ENCODE data around the gene WFIKKN1. TPM values are rescaled to one million over a fixed set of nuclear protein-coding genes. Genes with fewer than 3 reads are reported as not detected.
A peak's percentile ranks its signal among the peaks of the same experiment; 100 is the strongest.

WFIKKN1 gene
- total RNA-seq, 2 donors from 2014 or later: 0.10 to 0.18 TPM

DNA sequence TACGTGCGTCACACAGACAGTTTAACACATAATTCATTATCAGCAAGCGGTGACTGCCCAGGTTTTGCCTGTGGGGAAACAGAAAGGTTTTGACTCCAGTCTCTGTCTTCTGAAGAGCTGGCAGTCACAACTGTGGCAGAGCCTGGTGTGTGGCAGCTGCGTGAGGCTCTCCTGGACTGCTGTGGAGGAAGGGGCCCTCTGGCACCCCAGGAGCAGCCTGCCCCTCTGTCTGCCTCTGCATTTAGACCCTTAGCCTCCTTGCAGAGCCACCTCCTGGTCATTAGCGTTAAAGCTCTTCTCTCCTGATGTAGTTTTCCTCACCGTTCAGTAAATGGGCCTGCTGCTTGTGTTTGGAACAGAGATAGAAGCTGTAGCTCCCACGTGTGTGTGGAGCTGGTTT, 30.0 kb upstream of the WFIKKN1 start:
- Mint-ChIP-seq H3K36me3 (ENCODE audit: low read depth) (peaks cover 2% of the 10 kb centered on the region), H3K4me1 (peaks cover 8% of the 10 kb centered on the region), H3K4me3 (no peak overlapping the region), H3K27ac (no peak overlapping the region), H3K27me3 (no peaks in the 10 kb centered on the region)
- ATAC-seq (no peak), DNase-seq (no peak)
- H3K9me3 ChIP-seq (ENCODE audit: control insufficient read depth, low read length, poor library complexity, severe bottlenecking): no peaks in the 10 kb centered on the region

DNA sequence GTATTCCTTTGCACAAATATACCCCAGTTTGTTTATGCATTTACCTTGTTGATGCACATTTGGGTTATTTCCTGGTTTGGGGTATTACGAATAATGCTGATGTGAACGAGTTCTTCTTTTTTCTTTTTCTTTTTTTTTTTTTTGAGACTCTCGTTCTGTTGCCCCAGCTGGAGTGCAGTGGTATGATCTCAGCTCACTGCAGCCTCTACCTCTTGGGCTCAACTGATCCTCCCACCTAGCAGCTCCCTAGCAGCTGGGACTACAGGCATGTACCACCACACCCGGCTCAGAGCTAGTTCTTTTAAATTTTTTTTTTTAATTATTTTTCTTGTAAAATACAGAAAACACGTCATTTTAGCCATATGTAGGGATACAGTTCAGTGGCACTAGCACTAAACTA, 26.9 kb upstream of the WFIKKN1 start:
- no peaks in the 10 kb centered on the region for H3K9me3 ChIP-seq (ENCODE audit: control insufficient read depth, low read length, poor library complexity, severe bottlenecking)
- ATAC-seq: no peak
- H3K4me3 Mint-ChIP-seq: no peak overlapping the region
- H3K27ac Mint-ChIP-seq: no peak overlapping the region
- peaks cover 4% of the 10 kb centered on the region for H3K4me1 Mint-ChIP-seq
- peaks cover 2% of the 10 kb centered on the region for H3K36me3 Mint-ChIP-seq (ENCODE audit: low read depth)
- DNase-seq: no peak
- no peaks in the 10 kb centered on the region for H3K27me3 Mint-ChIP-seq

DNA sequence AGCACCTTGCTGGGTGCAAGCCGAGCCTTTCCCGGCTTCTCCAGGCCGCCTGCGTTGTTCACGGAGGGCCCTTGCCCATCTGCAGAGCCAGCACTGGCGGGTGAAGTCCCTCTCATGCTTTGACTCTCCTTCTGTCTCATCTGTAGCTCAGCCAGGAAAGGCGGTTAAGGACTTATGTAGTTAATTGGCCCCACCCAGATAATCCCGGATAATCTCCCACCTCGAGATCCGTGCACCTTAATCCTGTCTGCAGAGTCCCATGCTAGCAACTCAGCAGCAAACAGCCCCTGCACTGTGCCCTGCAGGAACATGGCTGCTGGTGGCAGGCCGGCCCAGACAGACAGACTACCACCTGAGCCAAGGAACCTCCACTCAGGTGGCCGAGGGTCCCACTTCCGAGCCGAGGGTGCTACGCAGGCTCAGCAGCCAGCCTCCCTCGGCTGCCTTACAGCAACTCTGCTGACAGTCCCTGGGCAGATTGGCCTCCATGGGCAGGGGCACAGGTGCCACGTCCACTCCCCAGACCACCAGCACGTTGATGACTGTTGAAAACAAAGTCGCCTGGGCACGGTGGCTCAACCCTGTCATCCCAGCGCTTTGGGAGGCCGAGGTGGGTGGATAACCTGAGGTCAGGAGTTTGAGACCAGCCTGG, 24.0 kb upstream of the WFIKKN1 start:
- Mint-ChIP-seq H3K27ac (no peak overlapping the region), H3K4me3 (no peak overlapping the region), H3K27me3 (no peaks in the 10 kb centered on the region), H3K4me1 (peaks cover 12% of the 10 kb centered on the region), H3K36me3 (ENCODE audit: low read depth) (peaks cover 2% of the 10 kb centered on the region)
- H3K9me3 ChIP-seq (ENCODE audit: control insufficient read depth, low read length, poor library complexity, severe bottlenecking): no peaks in the 10 kb centered on the region
- no peak for ATAC-seq
- no peak for DNase-seq

DNA sequence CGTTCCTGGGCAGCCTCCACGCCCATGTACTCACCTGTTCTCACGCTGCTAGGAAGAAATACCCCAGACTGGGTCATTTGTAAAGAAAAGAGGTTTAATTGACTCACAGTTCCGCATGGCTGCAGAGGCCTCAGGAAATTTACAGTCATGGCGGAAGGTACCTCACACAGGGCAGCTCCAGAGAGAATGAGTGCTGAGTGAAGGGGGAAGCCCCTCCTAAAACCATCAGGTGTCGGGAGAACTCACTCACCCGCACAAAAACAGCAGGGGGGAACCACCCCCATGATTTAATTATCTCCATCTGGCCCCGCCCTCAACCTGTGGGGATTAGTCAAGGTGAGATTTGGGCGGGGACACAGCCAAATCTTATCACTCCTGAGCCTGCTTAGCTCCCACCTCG, 22.8 kb upstream of the WFIKKN1 start:
- DNase-seq (no peak), ATAC-seq (no peak)
- H3K27ac Mint-ChIP-seq: no peak overlapping the region
- H3K36me3 Mint-ChIP-seq (ENCODE audit: low read depth): peaks cover 2% of the 10 kb centered on the region
- no peaks in the 10 kb centered on the region for H3K27me3 Mint-ChIP-seq
- no peak overlapping the region for H3K4me3 Mint-ChIP-seq
- H3K9me3 ChIP-seq (ENCODE audit: control insufficient read depth, low read length, poor library complexity, severe bottlenecking): no peaks in the 10 kb centered on the region
- peaks cover 12% of the 10 kb centered on the region for H3K4me1 Mint-ChIP-seq

DNA sequence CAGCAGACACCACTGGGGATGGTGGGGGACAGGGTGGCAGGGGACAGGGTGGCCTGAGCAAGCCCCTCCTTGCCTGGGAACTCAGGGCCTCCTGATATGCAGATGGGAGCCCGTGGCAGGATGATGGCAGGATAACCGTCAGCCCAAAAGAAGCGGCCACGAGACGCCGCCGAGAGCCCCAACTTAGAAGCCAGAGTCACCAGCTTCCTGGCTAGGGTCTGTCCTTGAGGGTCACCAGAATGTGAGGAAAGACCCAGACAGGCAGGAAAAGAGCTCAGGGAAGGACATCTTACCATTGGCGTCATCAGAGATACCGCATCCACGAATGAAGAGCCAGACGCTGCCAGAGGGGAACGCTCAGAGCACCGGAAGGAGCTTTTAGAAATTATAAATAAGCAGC, 21.5 kb upstream of the WFIKKN1 start:
- peak overlapping the region; percentile 66 for H3K27ac Mint-ChIP-seq
- peaks cover 9% of the 10 kb centered on the region for H3K4me1 Mint-ChIP-seq
- H3K4me3 Mint-ChIP-seq: no peak overlapping the region
- ATAC-seq (no peak), DNase-seq (no peak)
- H3K36me3 Mint-ChIP-seq (ENCODE audit: low read depth): no peaks in the 10 kb centered on the region
- no peaks in the 10 kb centered on the region for H3K27me3 Mint-ChIP-seq
- no peaks in the 10 kb centered on the region for H3K9me3 ChIP-seq (ENCODE audit: control insufficient read depth, low read length, poor library complexity, severe bottlenecking)

DNA sequence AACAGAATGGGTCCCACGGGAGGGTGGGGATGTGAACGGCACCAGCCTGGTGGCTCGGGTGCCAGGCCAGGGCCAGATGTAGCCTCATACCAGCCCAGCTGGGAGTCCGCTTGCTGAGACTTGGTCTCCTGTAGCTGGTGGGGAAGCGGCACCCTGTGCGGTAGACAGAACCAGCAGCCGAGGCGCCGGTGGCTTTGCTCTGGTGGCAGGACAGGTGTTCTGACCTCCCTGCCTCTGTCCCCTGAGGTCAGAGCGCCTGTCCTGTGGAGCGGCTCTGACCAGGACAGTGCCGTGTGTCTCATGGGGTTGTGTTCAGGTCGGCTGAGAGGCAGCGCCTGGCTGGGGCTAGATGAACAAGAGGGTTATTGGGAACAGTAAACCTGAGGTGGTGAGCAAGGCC, 20.8 kb upstream of the WFIKKN1 start:
- Mint-ChIP-seq H3K27ac (no peak overlapping the region), H3K36me3 (ENCODE audit: low read depth) (peaks cover 5% of the 10 kb centered on the region), H3K4me1 (peaks cover 13% of the 10 kb centered on the region), H3K27me3 (no peaks in the 10 kb centered on the region), H3K4me3 (no peak overlapping the region)
- no peak for ATAC-seq
- H3K9me3 ChIP-seq (ENCODE audit: control insufficient read depth, low read length, poor library complexity, severe bottlenecking): no peaks in the 10 kb centered on the region
- DNase-seq: no peak

DNA sequence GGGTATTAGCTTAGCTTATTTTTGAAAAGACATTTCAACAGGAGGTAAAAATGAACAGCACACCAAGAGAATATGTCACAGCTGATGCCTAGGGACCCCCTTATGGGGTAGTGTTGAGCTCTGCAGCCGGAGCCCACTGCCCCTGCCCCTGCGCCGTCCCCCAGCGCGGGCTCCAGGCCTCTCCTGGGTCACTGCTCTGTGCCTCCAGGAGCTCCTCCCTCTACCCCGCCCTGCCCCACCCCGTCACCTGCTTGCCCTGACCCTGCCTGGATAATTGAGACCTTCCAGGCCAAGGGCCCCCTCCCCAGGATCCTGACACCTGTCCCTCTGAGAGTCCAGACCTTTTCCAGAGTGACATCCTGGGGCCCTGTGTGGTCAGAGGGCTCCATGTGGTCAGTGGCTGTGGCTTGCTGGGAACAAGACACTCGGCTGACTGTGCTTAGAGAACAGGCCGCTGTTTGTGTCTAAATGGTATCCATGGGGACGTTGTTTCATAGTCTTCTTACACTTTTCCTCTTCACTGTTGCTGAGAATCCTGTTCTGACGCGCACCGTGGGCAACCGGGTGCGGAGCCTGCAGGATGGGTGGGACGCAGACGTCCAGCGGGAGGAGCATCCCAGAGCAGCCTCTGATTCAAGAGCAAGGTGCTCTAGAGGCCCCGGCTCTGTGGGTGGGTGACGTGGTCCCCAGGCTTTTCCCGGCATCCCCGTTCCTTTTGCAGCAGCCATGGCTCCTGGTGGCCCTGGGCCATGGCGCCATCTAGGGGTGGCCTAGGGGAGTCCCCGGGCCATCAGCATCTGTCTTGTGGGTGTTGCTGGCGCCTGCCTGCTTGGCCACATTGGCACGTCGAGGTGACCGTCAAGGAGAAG, 20.0 kb upstream of the WFIKKN1 start:
- Mint-ChIP-seq H3K36me3 (ENCODE audit: low read depth) (peaks cover 5% of the 10 kb centered on the region), H3K27ac (peak overlapping the region; percentile 67), H3K4me1 (peaks cover 13% of the 10 kb centered on the region), H3K27me3 (no peaks in the 10 kb centered on the region), H3K4me3 (no peak overlapping the region)
- DNase-seq (peak; percentile 39 to 52 (median 45)), ATAC-seq (peak; percentile 82)
- no peaks in the 10 kb centered on the region for H3K9me3 ChIP-seq (ENCODE audit: control insufficient read depth, low read length, poor library complexity, severe bottlenecking)

DNA sequence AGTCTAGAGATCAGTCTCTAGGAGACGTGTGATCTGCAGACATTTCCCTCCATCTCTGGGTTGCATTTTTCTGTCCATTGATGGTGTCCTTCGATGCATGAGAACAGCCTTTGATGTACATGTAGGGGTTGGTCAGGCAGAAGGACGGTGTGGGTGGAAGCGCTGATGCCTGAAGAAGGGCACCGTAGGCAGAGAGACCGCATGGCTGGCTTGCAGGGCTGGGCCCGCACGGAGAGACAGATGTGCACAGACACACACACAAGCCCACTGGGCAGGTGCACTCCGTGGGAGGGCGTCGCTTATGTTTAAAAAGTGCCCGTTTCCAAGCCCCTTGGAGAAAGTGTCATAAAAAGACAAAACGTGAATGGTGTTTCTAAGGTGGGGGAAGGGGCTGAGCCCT, 15.7 kb upstream of the WFIKKN1 start:
- Mint-ChIP-seq H3K27ac (no peak overlapping the region), H3K4me1 (peaks cover 10% of the 10 kb centered on the region), H3K36me3 (ENCODE audit: low read depth) (peaks cover 5% of the 10 kb centered on the region), H3K4me3 (no peak overlapping the region), H3K27me3 (no peaks in the 10 kb centered on the region)
- ATAC-seq (no peak), DNase-seq (no peak)
- H3K9me3 ChIP-seq (ENCODE audit: control insufficient read depth, low read length, poor library complexity, severe bottlenecking): no peaks in the 10 kb centered on the region

DNA sequence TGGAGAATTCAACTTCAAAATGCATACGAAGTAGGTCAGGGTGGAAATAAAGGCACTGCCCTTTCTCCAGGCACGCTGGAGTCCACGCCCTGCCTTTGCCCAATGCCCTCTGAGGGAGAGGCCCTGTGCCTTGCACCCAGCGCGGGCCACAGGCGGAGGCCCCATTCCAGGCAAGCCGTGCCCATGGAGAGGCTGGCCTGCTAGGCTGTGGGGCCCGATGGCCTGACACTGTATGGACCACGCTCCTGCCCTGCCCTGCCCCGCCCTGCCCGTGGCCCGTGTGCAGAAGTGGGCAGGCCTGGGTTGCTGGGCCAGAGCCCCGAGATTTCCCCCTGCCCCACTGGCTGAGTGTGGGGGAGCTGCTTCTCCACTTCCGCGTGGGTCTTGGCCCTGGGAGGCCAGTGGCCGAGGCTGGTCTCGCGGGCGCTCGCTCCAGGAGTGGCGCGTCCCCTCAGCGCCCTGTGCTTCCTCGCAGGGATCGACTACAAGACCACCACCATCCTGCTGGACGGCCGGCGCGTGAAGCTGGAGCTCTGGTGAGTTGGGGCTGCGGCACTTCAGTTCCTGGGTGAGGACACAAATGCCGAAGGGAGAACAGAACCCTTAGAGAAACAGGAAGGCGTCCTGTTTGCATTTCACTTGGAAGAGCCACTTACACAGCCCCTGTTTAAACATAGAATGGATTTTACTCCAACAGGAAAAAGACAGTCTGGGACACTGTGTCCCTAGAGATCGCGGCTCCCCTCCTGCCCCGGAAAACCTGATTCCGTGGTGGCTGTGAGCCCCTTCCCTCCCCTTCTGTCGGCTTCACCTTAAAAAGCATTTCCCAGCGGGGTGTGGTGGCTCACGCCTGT, 13.8 kb upstream of the WFIKKN1 start:
- Mint-ChIP-seq H3K36me3 (ENCODE audit: low read depth) (peaks cover 5% of the 10 kb centered on the region), H3K27ac (no peak overlapping the region), H3K4me1 (peaks cover 6% of the 10 kb centered on the region), H3K27me3 (no peaks in the 10 kb centered on the region), H3K4me3 (no peak overlapping the region)
- ATAC-seq (no peak), DNase-seq (no peak)
- no peaks in the 10 kb centered on the region for H3K9me3 ChIP-seq (ENCODE audit: control insufficient read depth, low read length, poor library complexity, severe bottlenecking)

DNA sequence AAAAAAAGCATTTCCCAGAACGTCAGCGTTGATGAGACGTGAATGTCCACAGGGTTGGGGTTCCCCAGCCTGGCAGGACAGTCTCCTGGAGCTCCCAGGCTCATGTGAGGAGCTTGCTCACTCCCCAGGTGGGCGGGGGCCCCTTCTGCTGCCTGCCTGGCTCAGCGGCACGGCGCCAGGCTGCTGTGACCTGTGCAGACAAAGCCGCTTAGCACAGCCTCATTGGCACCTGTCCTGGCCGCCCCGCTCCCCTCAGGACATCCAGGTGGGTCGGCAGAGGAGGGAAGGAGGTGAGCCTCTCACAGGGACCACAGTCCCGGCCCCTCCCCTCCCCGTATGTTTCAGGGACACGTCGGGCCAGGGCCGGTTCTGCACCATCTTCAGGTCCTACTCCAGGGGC, 12.9 kb upstream of the WFIKKN1 start:
- H3K36me3 Mint-ChIP-seq (ENCODE audit: low read depth): peaks cover 5% of the 10 kb centered on the region
- DNase-seq (no peak), ATAC-seq (no peak)
- no peaks in the 10 kb centered on the region for H3K9me3 ChIP-seq (ENCODE audit: control insufficient read depth, low read length, poor library complexity, severe bottlenecking)
- peaks cover 6% of the 10 kb centered on the region for H3K4me1 Mint-ChIP-seq
- H3K27ac Mint-ChIP-seq: no peak overlapping the region
- H3K4me3 Mint-ChIP-seq: no peak overlapping the region
- no peaks in the 10 kb centered on the region for H3K27me3 Mint-ChIP-seq

DNA sequence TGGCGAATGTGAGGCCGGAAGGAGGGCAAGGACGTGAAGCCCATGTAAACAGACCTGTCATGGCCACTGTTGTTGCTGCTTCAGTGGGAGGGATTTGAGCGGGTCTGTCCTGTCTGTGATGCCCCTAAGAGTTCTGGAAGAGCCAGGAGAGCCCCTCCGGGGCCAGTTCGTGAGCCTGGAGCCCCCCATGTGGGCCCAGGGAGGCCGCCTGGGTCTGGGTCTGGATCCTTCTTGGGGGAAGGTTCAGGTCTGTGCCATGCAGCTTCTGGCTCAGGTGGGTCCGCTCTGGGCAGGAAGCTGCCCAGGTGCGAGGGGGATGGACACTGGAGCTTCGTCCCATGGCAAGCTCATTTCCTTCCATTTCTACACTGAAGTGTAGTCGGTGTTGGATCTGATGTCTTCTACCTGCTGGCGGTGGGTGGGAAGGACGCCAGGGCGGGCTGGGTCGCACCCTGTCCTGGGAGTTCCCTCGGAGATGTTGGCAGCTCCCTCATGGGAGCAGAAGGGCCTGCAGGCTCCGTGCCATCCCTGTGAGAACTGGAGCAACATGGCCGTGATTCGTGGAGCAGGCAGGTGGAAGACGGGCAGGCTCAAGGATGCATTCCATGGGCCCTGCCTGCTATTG, 11.2 kb upstream of the WFIKKN1 start:
- peaks cover 3% of the 10 kb centered on the region for H3K36me3 Mint-ChIP-seq (ENCODE audit: low read depth)
- no peaks in the 10 kb centered on the region for H3K9me3 ChIP-seq (ENCODE audit: control insufficient read depth, low read length, poor library complexity, severe bottlenecking)
- DNase-seq (no peak), ATAC-seq (no peak)
- no peaks in the 10 kb centered on the region for H3K27me3 Mint-ChIP-seq
- peaks cover 5% of the 10 kb centered on the region for H3K4me1 Mint-ChIP-seq
- no peak overlapping the region for H3K27ac Mint-ChIP-seq
- H3K4me3 Mint-ChIP-seq: no peak overlapping the region

DNA sequence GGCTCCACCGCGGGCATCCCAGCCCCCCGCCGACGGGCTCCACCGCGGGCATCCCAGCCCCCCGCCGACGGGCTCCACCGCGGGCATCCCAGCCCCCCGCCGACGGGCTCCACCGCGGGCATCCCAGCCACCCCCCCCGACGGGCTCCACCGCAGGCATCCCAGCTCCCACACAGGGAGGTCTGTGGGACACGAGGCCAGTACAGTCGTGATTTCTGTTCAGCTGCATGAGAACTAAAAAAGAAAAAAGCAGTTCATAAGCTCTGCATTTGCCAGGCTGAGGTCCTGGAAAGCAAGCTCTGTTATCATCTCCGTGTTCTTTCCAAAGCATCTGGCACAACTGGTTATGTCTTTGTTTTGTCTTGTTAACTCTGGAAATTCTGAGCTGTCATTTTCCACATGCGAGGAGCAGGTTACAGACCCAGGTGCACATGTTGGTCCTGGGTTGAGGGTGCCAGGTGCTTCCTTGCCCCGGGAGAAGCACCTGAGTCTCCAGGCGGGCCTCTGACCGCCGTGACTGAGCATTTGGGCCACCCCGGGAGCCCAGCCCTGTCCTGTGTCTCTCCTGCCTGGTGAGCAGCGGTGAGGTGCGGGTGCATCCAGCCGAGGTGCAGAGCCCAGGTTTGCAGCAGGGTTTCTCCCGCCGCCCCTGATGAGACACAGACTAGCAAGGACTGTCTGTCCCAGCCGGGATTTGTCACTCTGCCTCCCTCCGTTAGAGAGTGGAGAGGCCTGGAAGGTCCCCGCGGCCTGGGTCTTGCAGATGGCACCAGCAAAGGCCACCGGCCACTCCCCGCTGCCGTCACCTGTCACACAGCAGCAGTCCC, 9.9 kb upstream of the WFIKKN1 start:
- Mint-ChIP-seq H3K4me3 (no peak overlapping the region), H3K4me1 (peaks cover 2% of the 10 kb centered on the region)
- no peaks in the 10 kb centered on the region for H3K9me3 ChIP-seq (ENCODE audit: control insufficient read depth, low read length, poor library complexity, severe bottlenecking)

More for the DNA sequence above, 9.9 kb upstream of the WFIKKN1 start:
- Mint-ChIP-seq H3K36me3 (ENCODE audit: low read depth) (no peaks in the 10 kb centered on the region), H3K27me3 (no peaks in the 10 kb centered on the region), H3K27ac (no peak overlapping the region)
- ATAC-seq (no peak), DNase-seq (no peak)
